Measurements from ENCODE around the gene ARHGAP23.
A peak's percentile ranks its signal among the peaks of the same experiment; 100 is the strongest.

The ARHGAP23 gene

GRCh38 chr17:38557836-38558727 lies 129.8 kb downstream of the ARHGAP23 start:
- DNase-seq = peak; percentile 77 to 85 (median 78)

- DNase-seq = no peak
Measured at GRCh38 chr17:38558728-38559050, 130.4 kb downstream of the ARHGAP23 start.

- peak; percentile 66 to 76 (median 72) for DNase-seq
Measured at GRCh38 chr17:38559051-38559879, 131.0 kb downstream of the ARHGAP23 start.

- no peak for DNase-seq
Measured at GRCh38 chr17:38559880-38560230, 131.6 kb downstream of the ARHGAP23 start.

DNA sequence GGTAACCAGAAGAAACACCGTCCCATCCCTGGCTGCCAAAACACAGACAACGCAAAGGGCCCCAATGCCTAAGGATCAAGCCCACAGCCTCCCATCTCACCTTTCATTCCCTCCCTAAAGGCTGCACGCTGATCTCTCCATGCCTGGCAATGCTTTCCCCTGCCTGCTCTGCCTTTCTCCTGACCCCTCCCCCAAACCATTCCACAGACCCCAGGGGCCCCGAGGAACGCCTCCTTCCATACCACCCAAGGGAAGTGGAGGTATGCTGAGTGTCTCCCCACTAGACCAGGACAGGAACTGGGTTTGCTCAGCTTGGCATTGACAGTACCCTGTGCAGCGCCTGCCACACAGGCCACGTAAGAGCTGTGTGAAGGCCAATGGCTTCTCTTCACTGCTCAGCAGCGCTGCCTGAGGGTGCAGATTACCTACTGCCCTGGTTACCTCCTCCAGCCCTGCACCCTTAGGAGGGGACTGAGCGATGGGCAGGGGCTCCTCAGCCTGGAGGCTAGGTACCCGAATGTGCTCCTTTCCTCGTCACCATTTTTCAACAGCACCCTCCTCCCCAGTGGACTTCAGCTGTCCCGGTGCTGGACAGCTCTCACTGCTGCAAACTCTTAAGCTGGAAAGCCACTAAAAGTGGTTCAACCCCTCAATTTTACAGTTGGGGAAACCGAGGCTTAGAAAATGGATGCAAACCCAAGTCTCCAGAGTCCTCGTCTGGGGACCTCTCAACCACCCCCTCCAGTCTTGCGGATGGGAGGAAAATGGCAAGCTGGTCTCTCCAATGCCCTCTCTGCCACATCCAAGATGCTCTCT lies 132.4 kb downstream of the ARHGAP23 start:
- no peak for DNase-seq

DNA sequence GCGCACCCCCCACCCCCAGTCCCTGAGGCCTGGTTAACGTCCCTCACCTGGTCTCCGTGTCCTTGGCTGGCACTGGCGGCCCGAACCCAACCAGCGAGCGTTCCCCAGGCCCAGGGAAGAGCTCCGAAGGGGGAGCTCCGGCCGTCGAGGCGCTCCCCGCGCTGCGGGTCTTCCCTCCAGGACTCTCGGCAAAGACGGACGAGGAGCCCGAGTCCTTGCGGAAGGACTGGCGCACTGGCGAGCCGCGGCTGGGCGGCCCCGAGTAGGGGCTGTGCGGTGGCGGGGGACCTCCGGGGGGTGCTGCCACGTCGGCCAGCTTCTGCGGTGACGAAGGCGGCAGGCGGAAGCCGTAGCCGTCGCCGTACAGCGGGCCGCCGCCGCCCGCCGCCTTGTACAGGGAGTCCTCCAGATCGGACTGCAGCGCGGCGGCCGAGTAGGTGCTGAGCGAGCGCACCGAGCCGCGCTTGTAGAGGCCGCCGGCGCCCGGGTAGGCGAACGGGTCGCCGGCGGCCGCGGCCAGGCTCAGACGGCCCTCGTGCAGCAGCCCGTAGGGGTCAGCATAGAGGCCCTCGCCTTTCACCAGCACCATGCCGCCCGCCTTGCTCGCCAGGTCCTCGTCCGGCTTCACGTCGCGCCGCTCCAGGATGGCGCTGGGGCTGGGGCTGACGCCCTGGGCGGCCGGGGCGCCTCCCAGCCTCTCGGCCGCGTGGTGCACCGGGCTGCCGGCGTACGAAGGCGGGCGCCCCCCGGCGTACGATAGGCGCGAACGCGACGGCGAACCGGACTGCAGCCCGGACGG lies 133.4 kb downstream of the ARHGAP23 start:
- no peak for DNase-seq

Measured in activated CD4-positive, CD25-positive, alpha-beta regulatory T cell (primary cell).